B cell (primary cell): ENCODE data around the gene ADCY10. TPM values are rescaled to one million over a fixed set of nuclear protein-coding genes. Genes with fewer than 3 reads are reported as not detected.
"Not testable (repeated sequence)": the region's sequence is repeated elsewhere in the genome, so short reads cannot be mapped to it uniquely, and the experiment has no call there.

ENCODE experiments used
- ATAC-seq: fragments of 200-7000 bp; cut with Tn5 transposase; one replicate; pipeline ENCODE4 v1.10.0; 2021; ENCODE audit warnings: low read depth, mild to moderate bottlenecking, moderate number of reproducible peaks, moderate library complexity
- CTCF ChIA-PET: fragments of 350-600 bp; sonication (Branson Sonifier 250); formaldehyde crosslinking; loops from one replicate; lab custom pipeline; 2021; ENCODE audit warnings: antibody characterized with exemption, inconsistent platforms; lab: Charles Lee
- POLR2A ChIA-PET: fragments of 350-600 bp; sonication (Branson Sonifier 250); formaldehyde crosslinking; loops from one replicate; lab custom pipeline; 2021; ENCODE audit warnings: antibody characterized with exemption; lab: Charles Lee
- DNase-seq: peaks from one replicate; pipeline ENCODE4 v3.0.0; 2013
- H2AFZ ChIP-seq: 2 replicates; pipeline ENCODE4 v1.6.1; 2012; ENCODE audit warnings: mild to moderate bottlenecking, low read depth, low read length; ENCODE audit not compliant: insufficient read depth, poor library complexity, severe bottlenecking
- H3K27ac ChIP-seq, 2 donors: 1 replicate in 1 of 2; 2 replicates in 1 of 2; pipeline ENCODE4 v1.5.1; 2012 to 2013; ENCODE audit warnings: low read length in 2 of 2, mild to moderate bottlenecking in 2 of 2, moderate library complexity in 1 of 2
- H3K27me3 ChIP-seq, 4 experiments: fragments of 200-600 bp in 1 of 4; sonication (generic) in 1 of 4; replicated peaks in 1 of 4; 1 replicate in 2 of 4; 2 replicates in 2 of 4; pipeline versions ENCODE4 v1.6.1 to v1.7.0; 2013 to 2016; ENCODE audit warnings: low read length in 3 of 4, mild to moderate bottlenecking in 2 of 4, mixed read lengths in 1 of 4, moderate library complexity in 1 of 4; ENCODE audit not compliant: insufficient read depth in 4 of 4, control insufficient read depth in 3 of 4; ENCODE audit errors: control extremely low read depth in 1 of 4
- H3K36me3 ChIP-seq, 2 experiments: replicated peaks in 1 of 2; 1 replicate in 1 of 2; 2 replicates in 1 of 2; pipeline versions ENCODE4 v1.6.1 to v1.7.1; 2013; ENCODE audit warnings: low read length in 1 of 2; ENCODE audit not compliant: insufficient read depth in 2 of 2, control insufficient read depth in 1 of 2; ENCODE audit errors: control extremely low read depth in 1 of 2, extremely low read depth in 1 of 2
- H3K4me1 ChIP-seq, 2 donors: fragments of 200-600 bp in 1 of 2; sonication (generic) in 1 of 2; 1 replicate in 1 of 2; 2 replicates in 1 of 2; pipeline versions ENCODE4 v1.5.1 to v1.6.1; 2013 to 2017; ENCODE audit warnings: low read length in 2 of 2; ENCODE audit not compliant: control insufficient read depth in 2 of 2, insufficient read depth in 2 of 2
- H3K4me2 ChIP-seq: replicated peaks from 2 replicates; pipeline ENCODE3; 2012; ENCODE audit warnings: mild to moderate bottlenecking, low read depth, low read length; ENCODE audit not compliant: poor library complexity, severe bottlenecking
- H3K4me3 ChIP-seq, 5 experiments: fragments of 200-600 bp in 1 of 5; sonication (generic) in 1 of 5; 1 replicate in 3 of 5; 2 replicates in 2 of 5; pipeline versions ENCODE4 v1.5.1 to v1.7.0; 2011 to 2016; ENCODE audit warnings: low read length in 4 of 5, mild to moderate bottlenecking in 4 of 5, low read depth in 2 of 5, control low read depth in 1 of 5, moderate library complexity in 1 of 5; ENCODE audit not compliant: insufficient read depth in 1 of 5; ENCODE audit errors: control extremely low read depth in 1 of 5, extremely low read depth in 1 of 5
- H3K79me2 ChIP-seq: fragments of 200-600 bp; sonication (generic); one replicate; pipeline ENCODE4 v1.6.0; 2016; ENCODE audit warnings: low read length; ENCODE audit not compliant: control insufficient read depth, insufficient read depth
- H3K9ac ChIP-seq: fragments of 200-600 bp; sonication (generic); 2 replicates; pipeline ENCODE4 v1.6.1; 2017; ENCODE audit warnings: mild to moderate bottlenecking, low read length, moderate library complexity
- H3K9me3 ChIP-seq, 3 donors: one replicate each; pipeline versions ENCODE4 v1.6.1 to v1.7.1; 2013; ENCODE audit warnings: low read length in 2 of 3; ENCODE audit not compliant: control insufficient read depth in 2 of 3, insufficient read depth in 1 of 3; ENCODE audit errors: control extremely low read depth in 1 of 3
- H4K20me1 ChIP-seq: 2 replicates; pipeline ENCODE4 v1.6.0; 2012; ENCODE audit warnings: mild to moderate bottlenecking, low read length; ENCODE audit not compliant: insufficient read depth, control insufficient read depth, poor library complexity, severe bottlenecking
- H3K27ac Mint-ChIP-seq: one replicate; pipeline ENCODE4 v1.8.0; 2021; ENCODE audit warnings: mixed read lengths
- H3K27me3 Mint-ChIP-seq: one replicate; pipeline ENCODE4 v1.8.0; 2021; ENCODE audit warnings: mixed read lengths
- H3K4me1 Mint-ChIP-seq: one replicate; pipeline ENCODE4 v1.8.0; 2021; ENCODE audit warnings: mixed read lengths
- H3K4me3 Mint-ChIP-seq: one replicate; pipeline ENCODE4 v1.8.0; 2021; ENCODE audit warnings: mixed read lengths
- H3K9me3 Mint-ChIP-seq: one replicate; pipeline ENCODE4 v1.8.0; 2022; ENCODE audit warnings: mixed read lengths; ENCODE audit not compliant: insufficient read depth
- EZH2 ChIP-seq: IDR thresholded peaks from 2 replicates; pipeline ENCODE4 v1.6.1; 2012; ENCODE audit warnings: borderline replicate concordance, low read depth, mild to moderate bottlenecking, moderate library complexity, low read length; ENCODE audit not compliant: insufficient read depth, poor library complexity, severe bottlenecking
- WGBS: methylation state at CpG from one replicate; pipeline ENCODE4 v1.1.5; 2013; ENCODE audit warnings: missing lambda C conversion rate; ENCODE audit not compliant: insufficient coverage; 5-methylcytosine and 5-hydroxymethylcytosine counted together
- intact Hi-C: fragments of 100-400 bp; cut with micrococcal nuclease; formaldehyde crosslinking; loops from one replicate; pipeline ENCODE4 v1.10.0; 2022
- polyA plus RNA-seq: library from polyadenylated mRNA; depleted of rRNA; stranded (reverse); fragments of >200 nt; gene quantifications from 2 replicates; pipeline ENCODE4 v1.2.3, GENCODE V29; 2012
- total RNA-seq, 2 donors: library from RNA; stranded (reverse); fragments of 120-200 nt in 1 of 2; gene quantifications; 1 replicate in 1 of 2; 2 replicates in 1 of 2; pipeline versions ENCODE4 v1.2.3 to v1.2.4, GENCODE V29; 2013 to 2022
- TF ChIP-seq, protein P1 (sequence below): fragments of 200-600 bp; IDR thresholded peaks from one replicate; pipeline ENCODE4 v1.8.0; 2022; ENCODE audit warnings: antibody characterized with exemption, mild to moderate bottlenecking

Gene ADCY10
- total and polyA plus RNA-seq, 2 donors (not counting 1 experiment from before 2014, with no cell fraction given): 0.15 TPM; not detected in 1

DNA sequence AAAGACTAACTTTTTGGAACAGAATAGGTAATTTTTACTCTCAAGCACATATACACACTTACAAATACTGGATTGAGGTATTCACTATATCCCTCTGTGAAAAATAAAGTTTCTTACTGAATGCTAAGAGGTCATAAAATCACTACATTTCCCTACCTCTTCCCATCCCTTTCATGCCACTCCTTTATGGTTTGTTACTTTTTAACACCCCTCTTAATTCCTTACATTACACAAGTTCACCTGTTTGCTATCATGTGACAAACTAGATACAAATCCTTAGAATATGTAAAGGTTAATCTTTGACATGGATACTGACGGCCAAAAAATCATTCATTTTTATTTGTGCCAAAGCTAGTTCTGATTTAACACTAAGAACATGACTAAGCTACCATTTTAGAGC, 15.8 kb upstream of the ADCY10 start:
- peaks cover 81% of the 10 kb centered on the region for H3K79me2 ChIP-seq
- POLR2A ChIA-PET: no interaction called here

DNA sequence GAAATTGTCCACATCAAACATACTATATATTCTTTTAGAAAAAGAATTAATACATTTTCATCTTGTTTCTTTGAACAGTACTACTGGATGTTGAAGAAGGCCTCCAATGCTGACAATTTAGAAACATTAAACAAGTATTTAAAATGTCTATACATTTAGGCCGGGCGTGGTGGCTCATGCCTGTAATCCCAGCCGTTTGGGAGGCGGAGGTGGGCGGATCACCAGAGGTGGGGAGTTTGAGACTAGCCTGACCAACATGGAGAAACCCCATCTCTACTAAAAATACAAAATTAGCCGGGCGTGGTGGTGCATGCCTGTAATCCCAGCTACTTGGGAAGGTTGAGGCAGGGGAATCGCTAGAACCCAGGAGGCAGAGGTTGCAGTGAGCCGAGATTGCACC, 15.0 kb upstream of the ADCY10 start:
- H3K4me3 ChIP-seq, H2AFZ ChIP-seq, POLR2A ChIA-PET, H3K4me1 ChIP-seq, H3K4me3 Mint-ChIP-seq, CTCF ChIA-PET, DNase-seq, H3K36me3 ChIP-seq, H3K27me3 ChIP-seq, H3K9me3 ChIP-seq, H3K9me3 Mint-ChIP-seq, ATAC-seq, H3K27ac ChIP-seq, H3K27me3 Mint-ChIP-seq, H3K4me2 ChIP-seq, H3K27ac Mint-ChIP-seq, H4K20me1 ChIP-seq, intact Hi-C loops, H3K9ac ChIP-seq: not testable (repeated sequence)
- H3K4me1 Mint-ChIP-seq: peaks cover 20% of the 10 kb centered on the region
- peaks cover 73% of the 10 kb centered on the region for H3K79me2 ChIP-seq
- WGBS: no CpG with 5 or more reads among the region's 9 CpGs

More for the DNA sequence above, 15.8 kb upstream of the ADCY10 start:
- Histone ChIP-seq H3K9me3 (no peaks in the 10 kb centered on the region), H3K4me3 (no peak overlapping the region), H3K27ac (no peak overlapping the region), H2AFZ (no peak overlapping the region), H3K4me1 (peaks cover 0 to 14% of the 10 kb centered on the region in 2 donors), H3K4me2 (no peak overlapping the region), H4K20me1 (peaks cover 8% of the 10 kb centered on the region), H3K36me3 (peaks cover 0 to 1% of the 10 kb centered on the region in 2 experiments), H3K27me3 (no peaks in the 10 kb centered on the region), H3K9ac (no peak overlapping the region)
- WGBS: no CpG with 5 or more reads among the region's 1 CpG
- Mint-ChIP-seq H3K4me1 (peaks cover 26% of the 10 kb centered on the region), H3K9me3 (no peaks in the 10 kb centered on the region), H3K27me3 (no peaks in the 10 kb centered on the region), H3K27ac (no peak overlapping the region), H3K4me3 (no peak overlapping the region)
- DNase-seq (no peak), ATAC-seq (no peak)
- intact Hi-C loops: loop anchor here (10.0 kb wide), 3 partner anchors 75 to 415 kb away; partner anchors contain the start of gene CREG1
- no peak for TF ChIP-seq EZH2
- TF ChIP-seq, protein P1, sequence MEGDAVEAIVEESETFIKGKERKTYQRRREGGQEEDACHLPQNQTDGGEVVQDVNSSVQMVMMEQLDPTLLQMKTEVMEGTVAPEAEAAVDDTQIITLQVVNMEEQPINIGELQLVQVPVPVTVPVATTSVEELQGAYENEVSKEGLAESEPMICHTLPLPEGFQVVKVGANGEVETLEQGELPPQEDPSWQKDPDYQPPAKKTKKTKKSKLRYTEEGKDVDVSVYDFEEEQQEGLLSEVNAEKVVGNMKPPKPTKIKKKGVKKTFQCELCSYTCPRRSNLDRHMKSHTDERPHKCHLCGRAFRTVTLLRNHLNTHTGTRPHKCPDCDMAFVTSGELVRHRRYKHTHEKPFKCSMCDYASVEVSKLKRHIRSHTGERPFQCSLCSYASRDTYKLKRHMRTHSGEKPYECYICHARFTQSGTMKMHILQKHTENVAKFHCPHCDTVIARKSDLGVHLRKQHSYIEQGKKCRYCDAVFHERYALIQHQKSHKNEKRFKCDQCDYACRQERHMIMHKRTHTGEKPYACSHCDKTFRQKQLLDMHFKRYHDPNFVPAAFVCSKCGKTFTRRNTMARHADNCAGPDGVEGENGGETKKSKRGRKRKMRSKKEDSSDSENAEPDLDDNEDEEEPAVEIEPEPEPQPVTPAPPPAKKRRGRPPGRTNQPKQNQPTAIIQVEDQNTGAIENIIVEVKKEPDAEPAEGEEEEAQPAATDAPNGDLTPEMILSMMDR: no peak
- CTCF ChIA-PET: interaction anchor here (0.7 to 0.9 kb wide), 2 partner anchors 8 to 153 kb away, joined by 3 to 4 read pairs; no protein-coding TSS in a partner anchor
